Measurements from ENCODE around the gene FSTL5. TPM values are rescaled to one million over a fixed set of nuclear protein-coding genes. Genes with fewer than 3 reads are reported as not detected.

Gene FSTL5
- total and polyA plus RNA-seq, 9 of the 15 experiments (the other 6 are each of a cell fraction or from before 2014, with no cell fraction given), result 0.09 to 3.1 (median 0.50) TPM; not detected in 1

DNA sequence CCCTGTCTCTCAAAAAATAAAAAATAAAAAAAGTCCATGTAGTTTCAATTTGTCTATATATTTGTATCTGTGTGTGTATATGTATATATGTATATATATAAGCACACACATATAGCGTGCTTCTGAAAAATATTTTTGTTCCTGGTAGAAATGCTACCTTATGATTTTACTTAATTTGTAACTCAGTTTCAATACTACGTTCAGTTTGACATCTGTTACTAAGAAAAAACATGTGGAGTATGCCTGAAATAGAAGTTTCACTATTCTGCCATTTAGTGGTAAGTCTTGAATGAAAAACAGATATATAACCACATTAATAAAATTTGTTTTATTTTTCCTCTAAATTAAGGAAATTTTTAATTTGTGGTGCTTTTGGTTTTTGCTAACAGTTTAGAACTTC lies 14.2 kb downstream of the FSTL5 start:
- DNase-seq (ENCODE audit: extremely low read depth in 1 of 4, low spot score in 3 of 4) (no peak), ATAC-seq (no peak), FAIRE-seq (no peak)
- H3K79me2 ChIP-seq (ENCODE audit: control insufficient read depth, insufficient read depth, low read length), result no peaks in the 10 kb centered on the region
- no peak overlapping the region for H3K9ac ChIP-seq (ENCODE audit: insufficient read depth in 1 of 2, low read depth in 2 of 2, low read length in 2 of 2)
- H4K20me1 ChIP-seq (replicated peaks; ENCODE audit: control insufficient read depth, insufficient read depth, low read length), result no peaks in the 10 kb centered on the region
- TF ChIP-seq ZNF57 (CRISPR knock-in tag; IDR thresholded peaks at IDR 0.05) (no peak), ZNF239 (CRISPR knock-in tag; IDR thresholded peaks at IDR 0.05) (no peak), DNMT1 (IDR thresholded peaks at IDR 0.05) (no peak), GTF2A2 (tag; IDR thresholded peaks at IDR 0.05) (no peak), CXXC5 (CRISPR knock-in tag; IDR thresholded peaks at IDR 0.05) (no peak), ZNF780A (CRISPR knock-in tag; IDR thresholded peaks at IDR 0.05) (no peak), ZSCAN29 (IDR thresholded peaks at IDR 0.05) (no peak), ZNF77 (CRISPR knock-in tag; IDR thresholded peaks at IDR 0.05) (no peak), ZNF311 (CRISPR knock-in tag; IDR thresholded peaks at IDR 0.05) (no peak)
- no peaks in the 10 kb centered on the region for H3K9me1 ChIP-seq (ENCODE audit: control insufficient read depth, insufficient read depth, low read length)
- no peaks in the 10 kb centered on the region for H3K36me3 ChIP-seq (ENCODE audit: control insufficient read depth, insufficient read depth, low read length)
- WGBS (ENCODE audit: insufficient coverage, low coverage, missing lambda C conversion rate), result 29% methylated on average over 1 of the region's 2 CpGs
- intact Hi-C loops (cut with micrococcal nuclease), result no loop called here
- no peaks in the 10 kb centered on the region for H3K9me3 ChIP-seq (replicated peaks; ENCODE audit: control insufficient read depth, insufficient read depth, low read depth, low read length)
- BruUV-seq (replicated peaks), result no TSS peak
- POLR2A ChIA-PET, result no interaction called here
- H3K4me3 ChIP-seq, result no peak overlapping the region
- no peak overlapping the region for H3K27ac ChIP-seq (ENCODE audit: extremely low read depth, low read depth, low read length)
- H3K4me1 ChIP-seq (replicated peaks in 1 of 2; ENCODE audit: control insufficient read depth in 2 of 2, insufficient read depth in 2 of 2, low read length in 2 of 2), result no peaks in the 10 kb centered on the region
- H2AFZ ChIP-seq (ENCODE audit: low read depth, low read length), result no peak overlapping the region
- H3K27me3 ChIP-seq (ENCODE audit: control insufficient read depth in 2 of 2, insufficient read depth in 2 of 2, low read length in 2 of 2), result no peaks in the 10 kb centered on the region
- in situ Hi-C loops (cut with MboI), result no loop called here
- CTCF ChIA-PET (ENCODE audit: low intra/inter-chr PET ratio), result no interaction called here
- H3K4me2 ChIP-seq (ENCODE audit: insufficient read depth, low read length), result no peak overlapping the region

DNA sequence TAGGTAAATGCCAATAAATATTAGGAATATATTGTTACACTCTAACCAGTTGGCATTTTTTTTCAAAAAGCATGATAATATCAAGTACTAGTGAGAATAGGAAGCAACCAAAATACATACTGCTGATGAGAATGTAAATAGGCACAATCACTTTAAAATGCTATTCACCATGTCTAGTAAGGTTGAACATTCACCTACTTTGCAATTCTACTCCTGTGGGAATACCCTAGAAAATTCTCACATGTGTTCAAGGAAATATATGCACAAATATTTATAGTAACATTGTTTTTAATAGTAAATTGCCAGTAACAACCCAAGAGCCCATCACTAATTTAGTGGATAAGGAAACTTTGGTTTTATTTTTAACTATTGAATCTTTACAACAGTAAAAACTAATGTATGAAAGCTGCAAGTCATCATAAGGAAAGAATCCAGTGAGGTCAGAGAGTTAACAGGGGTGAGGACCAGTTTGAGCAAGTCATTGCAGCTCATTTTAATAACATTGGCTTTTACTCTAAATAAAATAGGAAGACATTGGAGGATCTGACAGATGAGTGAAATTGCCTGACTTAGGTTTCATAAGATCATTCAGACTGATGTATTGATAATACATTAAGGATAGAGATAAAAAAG lies 23.6 kb downstream of the FSTL5 start:
- TF ChIP-seq MXI1 (IDR thresholded peaks at IDR 0.05; ENCODE audit: low read depth, low read length) (no peak), ASH1L (IDR thresholded peaks at IDR 0.05; ENCODE audit: borderline replicate concordance, low read depth, partially characterized antibody) (no peak), NCOA2 (IDR thresholded peaks at IDR 0.05; ENCODE audit: partially characterized antibody in 2 of 2) (no peak), KDM4B (IDR thresholded peaks at IDR 0.05; ENCODE audit: borderline replicate concordance in 2 of 2, low read depth in 1 of 2) (no peak), RAD21 (CRISPR knock-in tag; conservative IDR thresholded peaks at IDR 0.05 in 1 of 2, IDR thresholded peaks at IDR 0.05 in 1 of 2) (no peak), CHD2 (IDR thresholded peaks at IDR 0.05; ENCODE audit: low read depth, low read length) (no peak), SRSF9 (IDR thresholded peaks at IDR 0.05; ENCODE audit: borderline replicate concordance, low read depth, low read length) (no peak)
- TF ChIP-seq, protein P1, sequence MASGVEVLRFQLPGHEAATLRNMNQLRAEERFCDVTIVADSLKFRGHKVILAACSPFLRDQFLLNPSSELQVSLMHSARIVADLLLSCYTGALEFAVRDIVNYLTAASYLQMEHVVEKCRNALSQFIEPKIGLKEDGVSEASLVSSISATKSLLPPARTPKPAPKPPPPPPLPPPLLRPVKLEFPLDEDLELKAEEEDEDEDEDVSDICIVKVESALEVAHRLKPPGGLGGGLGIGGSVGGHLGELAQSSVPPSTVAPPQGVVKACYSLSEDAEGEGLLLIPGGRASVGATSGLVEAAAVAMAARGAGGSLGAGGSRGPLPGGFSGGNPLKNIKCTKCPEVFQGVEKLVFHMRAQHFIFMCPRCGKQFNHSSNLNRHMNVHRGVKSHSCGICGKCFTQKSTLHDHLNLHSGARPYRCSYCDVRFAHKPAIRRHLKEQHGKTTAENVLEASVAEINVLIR (CRISPR knock-in tag; IDR thresholded peaks at IDR 0.05), result no peak
- in situ Hi-C loops (cut with MboI) (no loop called here), intact Hi-C loops (cut with micrococcal nuclease) (no loop called here)
- ChIA-PET POLR2A (no interaction called here), CTCF (ENCODE audit: low intra/inter-chr PET ratio) (no interaction called here)
- H3K4me1 ChIP-seq (replicated peaks in 1 of 2; ENCODE audit: control insufficient read depth in 2 of 2, insufficient read depth in 2 of 2, low read length in 2 of 2), result no peaks in the 10 kb centered on the region
- H3K4me3 ChIP-seq, result no peak overlapping the region
- no peak for ATAC-seq
- H3K9ac ChIP-seq (ENCODE audit: insufficient read depth in 1 of 2, low read depth in 2 of 2, low read length in 2 of 2), result no peak overlapping the region
- H3K27me3 ChIP-seq (ENCODE audit: control insufficient read depth in 2 of 2, insufficient read depth in 2 of 2, low read length in 2 of 2), result no peaks in the 10 kb centered on the region
- no peaks in the 10 kb centered on the region for H3K79me2 ChIP-seq (ENCODE audit: control insufficient read depth, insufficient read depth, low read length)
- no peak overlapping the region for H3K4me2 ChIP-seq (ENCODE audit: insufficient read depth, low read length)
- H3K27ac ChIP-seq (ENCODE audit: extremely low read depth, low read depth, low read length), result no peak overlapping the region
- no TSS peak for BruUV-seq (replicated peaks)
- no peak for DNase-seq (ENCODE audit: extremely low read depth in 1 of 4, low spot score in 3 of 4)
- FAIRE-seq, result no peak
- no peaks in the 10 kb centered on the region for H3K9me1 ChIP-seq (ENCODE audit: control insufficient read depth, insufficient read depth, low read length)
- no peaks in the 10 kb centered on the region for H4K20me1 ChIP-seq (replicated peaks; ENCODE audit: control insufficient read depth, insufficient read depth, low read length)
- H2AFZ ChIP-seq (ENCODE audit: low read depth, low read length), result no peak overlapping the region
- H3K36me3 ChIP-seq (ENCODE audit: control insufficient read depth, insufficient read depth, low read length), result no peaks in the 10 kb centered on the region
- no peaks in the 10 kb centered on the region for H3K9me3 ChIP-seq (replicated peaks; ENCODE audit: control insufficient read depth, insufficient read depth, low read depth, low read length)
